GM19025 (cell line): ENCODE results near the gene ZDHHC8.

Experiments
- ATAC-seq: cut with Tn5 transposase; IDR thresholded peaks from one replicate; pipeline ENCODE4 v1.9.1; 2021; ENCODE audit warnings: mild to moderate bottlenecking, low read depth, moderate library complexity; ENCODE audit not compliant: unreplicated experiment

ZDHHC8 gene

GRCh38 chr22:20127869-20128618, 3.6 kb upstream of the ZDHHC8 start:
- ATAC-seq: no peak

DNA sequence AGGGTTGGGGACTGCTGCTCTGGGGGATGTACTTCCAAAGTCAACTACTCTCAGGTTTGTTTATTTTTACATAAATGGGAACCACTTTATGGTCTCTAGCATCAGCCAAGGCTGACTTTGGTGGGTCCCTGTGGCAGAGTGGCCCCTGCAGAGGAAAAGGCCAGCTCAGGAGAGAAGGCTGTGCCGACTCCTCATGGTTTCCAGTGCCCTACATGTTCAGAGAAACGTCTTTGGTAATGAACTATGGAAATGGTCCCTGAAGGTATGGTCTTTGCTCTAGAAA, 3.0 kb upstream of the ZDHHC8 start:
- ATAC-seq: no peak

DNA sequence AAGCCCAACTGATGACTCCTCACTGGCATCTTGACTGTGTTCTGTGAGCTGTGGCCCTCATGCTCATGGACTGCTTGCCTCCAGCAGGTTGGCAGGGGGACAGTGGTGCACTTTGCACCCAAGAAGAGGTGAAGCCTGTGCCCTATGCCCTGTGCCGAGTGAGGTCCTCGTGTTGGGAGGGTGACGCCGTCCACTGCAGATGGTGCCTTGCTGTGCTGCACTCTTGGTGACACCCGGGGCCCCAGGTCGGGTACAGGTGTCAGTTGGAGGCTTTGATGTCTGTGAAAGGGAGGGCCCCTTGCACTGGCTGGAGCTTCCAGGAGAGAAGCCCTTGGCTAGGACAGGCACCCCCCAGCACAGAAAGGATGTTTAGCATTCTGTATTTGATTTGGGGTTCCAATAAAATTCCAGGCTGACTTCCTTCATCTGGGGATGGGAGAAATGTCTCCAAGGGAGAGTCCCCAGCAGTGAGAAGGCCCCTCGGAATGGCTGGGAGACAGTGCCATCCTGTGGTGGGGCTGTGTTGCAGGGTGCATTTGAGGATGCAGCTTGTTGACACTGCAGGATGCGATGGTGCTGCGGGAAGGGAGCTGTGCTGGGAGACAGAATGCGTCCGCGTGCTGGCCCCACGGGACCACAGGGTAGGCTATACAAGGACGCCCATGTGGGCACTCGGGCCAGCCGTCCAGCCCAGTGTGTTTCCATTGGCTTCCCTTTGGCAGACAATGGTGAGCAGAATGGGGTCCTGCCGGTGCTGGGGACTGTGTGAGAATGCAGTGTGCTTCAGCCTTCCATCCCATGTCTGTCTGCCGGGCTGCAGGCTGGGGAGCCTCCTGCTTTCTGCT, 2.5 kb upstream of the ZDHHC8 start:
- ATAC-seq: no peak

- ATAC-seq: no peak
These were observed 1.9 kb upstream of the ZDHHC8 start for GRCh38 chr22:20129747-20130014.

- no peak for ATAC-seq
These were observed 1.3 kb upstream of the ZDHHC8 start for GRCh38 chr22:20130319-20130718.

- ATAC-seq: peak; percentile 72
These were observed 640 bp upstream of the ZDHHC8 start for GRCh38 chr22:20130731-20131596.

DNA sequence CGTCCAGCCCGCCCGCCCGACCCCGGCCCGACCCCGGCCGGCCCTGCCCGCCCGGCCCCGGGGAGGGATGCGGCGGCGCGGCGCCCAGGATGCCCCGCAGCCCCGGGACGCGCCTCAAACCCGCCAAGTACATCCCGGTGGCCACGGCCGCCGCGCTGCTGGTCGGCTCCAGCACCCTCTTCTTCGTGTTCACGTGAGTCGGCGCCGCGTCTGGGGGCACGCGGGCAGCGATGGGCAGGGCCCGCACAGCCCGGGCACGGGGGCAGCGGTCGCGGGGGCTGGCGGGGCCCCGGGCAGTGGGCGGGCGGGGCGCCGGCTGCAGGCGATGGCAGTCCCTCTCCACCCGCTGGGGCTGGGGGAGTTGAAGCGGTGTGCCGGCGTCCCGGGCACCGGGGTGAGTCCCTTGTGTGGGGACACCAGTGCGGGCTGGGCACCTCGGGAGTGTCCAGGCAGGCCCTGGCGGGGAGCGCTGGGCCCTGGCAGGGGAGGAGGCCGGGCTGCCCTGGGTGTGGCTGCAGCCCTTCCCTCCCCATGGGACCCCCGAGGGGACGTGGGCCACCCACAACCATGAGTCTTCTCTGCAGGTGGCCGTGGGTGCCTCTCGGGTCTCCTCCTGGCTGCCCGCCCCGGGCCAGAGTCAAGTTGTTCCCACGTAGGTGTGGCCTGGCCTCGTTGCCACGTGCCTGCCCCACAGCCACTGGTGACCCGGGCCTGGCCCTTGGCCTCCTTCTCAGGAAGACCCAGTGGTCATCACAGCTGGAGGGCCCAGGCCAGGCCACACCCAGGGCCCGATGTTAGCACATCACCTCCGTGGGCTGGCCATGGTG, 468 bp downstream of the ZDHHC8 start:
- peak; percentile 7 for ATAC-seq

- ATAC-seq: no peak
These were observed 1.2 kb downstream of the ZDHHC8 start for GRCh38 chr22:20132686-20133246.

DNA sequence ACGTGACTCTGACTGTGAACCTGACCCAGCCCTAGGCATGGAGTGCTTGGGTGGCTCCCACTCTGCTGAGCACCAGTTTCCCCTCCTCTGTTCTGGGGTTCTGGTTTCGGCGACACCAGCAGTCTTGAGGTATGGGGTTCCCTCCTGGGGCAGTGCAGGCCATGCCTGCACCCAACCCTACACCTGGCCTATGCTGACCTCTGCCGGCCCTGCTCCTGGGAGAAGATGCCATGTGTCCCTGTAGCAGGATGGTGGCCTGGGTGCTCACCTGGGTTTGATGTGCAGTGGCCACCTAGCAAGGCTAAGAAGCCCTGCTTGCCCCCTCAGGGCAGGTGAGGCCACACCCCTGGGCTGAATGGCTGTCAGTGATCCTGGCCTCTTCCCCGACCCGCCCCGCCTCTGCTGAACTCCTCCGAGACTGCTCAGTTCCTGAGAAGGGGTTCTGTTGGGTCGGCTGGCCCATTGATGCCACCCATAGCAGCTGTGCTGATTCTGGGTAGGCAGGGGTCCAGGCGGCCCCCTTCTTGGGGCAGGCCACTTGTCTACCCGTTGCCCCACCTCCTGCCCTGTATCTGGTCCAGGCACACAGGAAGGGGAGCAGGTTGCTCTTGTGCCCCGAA, 2.4 kb downstream of the ZDHHC8 start:
- ATAC-seq: no peak

GRCh38 chr22:20135265-20135664, 3.7 kb downstream of the ZDHHC8 start:
- ATAC-seq: no peak

DNA sequence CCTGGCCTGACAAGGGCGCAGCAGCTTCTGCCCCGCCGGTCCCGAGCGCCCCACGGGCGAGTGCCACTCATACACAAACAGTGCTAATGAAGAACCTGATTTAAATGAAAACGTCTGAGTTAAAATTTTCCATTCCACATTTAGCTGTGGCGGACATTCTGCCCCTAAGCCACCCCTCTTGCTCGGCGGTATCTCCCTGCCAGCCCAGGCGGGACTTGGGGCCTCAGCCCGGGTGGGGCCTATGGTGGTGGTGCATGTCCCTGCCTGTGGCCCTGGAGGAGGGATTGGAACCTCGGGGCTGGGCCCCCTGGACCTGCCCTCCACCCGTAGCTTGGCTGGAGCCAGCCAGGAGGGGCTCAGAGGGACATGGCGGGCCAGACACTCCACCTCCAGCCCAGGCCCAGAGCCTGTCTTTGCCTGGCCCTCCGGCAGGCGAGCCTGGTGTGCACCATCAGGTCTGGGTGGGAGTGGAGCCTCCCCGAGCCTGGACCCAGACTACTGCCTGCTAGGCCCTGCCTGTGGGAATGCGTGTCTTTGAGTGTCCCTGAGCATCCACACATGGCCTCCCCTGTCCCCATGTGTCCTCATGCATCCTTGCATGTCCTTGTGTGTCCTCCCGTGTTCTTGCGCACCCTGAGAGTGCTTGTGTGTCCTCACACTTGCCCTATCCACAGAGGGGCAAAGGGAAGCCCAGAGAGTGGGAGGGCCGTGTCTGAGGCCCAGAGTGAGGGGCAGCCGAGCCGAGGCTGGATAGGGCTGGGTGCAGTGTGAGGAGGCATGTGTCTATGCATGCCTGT, 4.4 kb downstream of the ZDHHC8 start:
- no peak for ATAC-seq

- ATAC-seq: no peak
These were observed 4.9 kb downstream of the ZDHHC8 start for GRCh38 chr22:20136603-20136873.

- ATAC-seq: no peak
These were observed 5.5 kb downstream of the ZDHHC8 start for GRCh38 chr22:20137113-20137512.

- ATAC-seq: no peak
These were observed 6.2 kb downstream of the ZDHHC8 start for GRCh38 chr22:20137671-20138416.

- no peak for ATAC-seq
These were observed 6.8 kb downstream of the ZDHHC8 start for GRCh38 chr22:20138417-20138738.

DNA sequence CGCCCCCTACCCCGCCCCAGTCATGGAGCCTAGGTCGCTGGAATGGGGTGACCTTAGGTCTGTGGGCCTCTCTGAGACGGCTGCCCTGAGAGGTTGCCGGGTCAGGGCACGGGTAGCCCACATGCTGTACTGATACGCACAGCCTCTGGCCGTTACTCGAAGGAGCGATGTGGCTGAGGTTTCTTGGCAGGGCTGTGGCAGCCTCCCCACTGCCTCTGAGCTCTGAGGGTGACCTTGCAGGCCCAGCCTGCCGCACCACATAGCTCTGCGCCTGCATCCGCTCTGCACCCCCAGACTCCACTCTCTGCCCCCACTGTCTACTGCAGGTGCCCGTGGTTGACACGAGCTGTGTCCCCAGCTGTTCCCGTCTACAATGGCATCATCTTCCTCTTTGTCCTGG, 7.3 kb downstream of the ZDHHC8 start:
- ATAC-seq: no peak

- no peak for ATAC-seq
These were observed 7.9 kb downstream of the ZDHHC8 start for GRCh38 chr22:20139391-20140106.

DNA sequence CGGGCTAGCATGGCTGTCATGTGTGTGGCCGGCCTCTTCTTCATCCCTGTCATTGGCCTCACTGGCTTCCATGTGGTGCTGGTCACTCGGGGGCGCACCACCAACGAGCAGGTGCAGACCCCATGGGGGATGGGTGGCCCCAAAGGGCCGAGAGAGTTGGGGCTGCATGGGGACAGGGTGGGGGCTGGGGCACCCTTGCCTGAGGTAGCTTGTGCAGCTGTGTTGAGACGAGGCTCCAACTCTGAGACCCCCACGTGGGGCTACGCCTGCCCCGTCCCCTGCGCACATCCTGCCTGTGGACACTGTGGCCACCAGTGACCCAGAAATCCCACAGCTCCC, 8.5 kb downstream of the ZDHHC8 start:
- ATAC-seq: no peak
